Astrocyte (in vitro differentiated cells and primary cell): Measurements from ENCODE around the gene CD300LD.

Experiments used
- EZH2 ChIP-seq: IDR thresholded peaks from 2 replicates; pipeline ENCODE4 v1.6.1; 2012; ENCODE audit warnings: mild to moderate bottlenecking, low read length, inconsistent platforms; ENCODE audit not compliant: insufficient read depth
- TF ChIP-seq, protein P1 (sequence below): IDR thresholded peaks from 2 replicates; pipeline ENCODE4 v1.5.1; 2011; ENCODE audit warnings: low read depth, mild to moderate bottlenecking, inconsistent platforms, low read length, moderate library complexity; ENCODE audit not compliant: insufficient read depth

DNA sequence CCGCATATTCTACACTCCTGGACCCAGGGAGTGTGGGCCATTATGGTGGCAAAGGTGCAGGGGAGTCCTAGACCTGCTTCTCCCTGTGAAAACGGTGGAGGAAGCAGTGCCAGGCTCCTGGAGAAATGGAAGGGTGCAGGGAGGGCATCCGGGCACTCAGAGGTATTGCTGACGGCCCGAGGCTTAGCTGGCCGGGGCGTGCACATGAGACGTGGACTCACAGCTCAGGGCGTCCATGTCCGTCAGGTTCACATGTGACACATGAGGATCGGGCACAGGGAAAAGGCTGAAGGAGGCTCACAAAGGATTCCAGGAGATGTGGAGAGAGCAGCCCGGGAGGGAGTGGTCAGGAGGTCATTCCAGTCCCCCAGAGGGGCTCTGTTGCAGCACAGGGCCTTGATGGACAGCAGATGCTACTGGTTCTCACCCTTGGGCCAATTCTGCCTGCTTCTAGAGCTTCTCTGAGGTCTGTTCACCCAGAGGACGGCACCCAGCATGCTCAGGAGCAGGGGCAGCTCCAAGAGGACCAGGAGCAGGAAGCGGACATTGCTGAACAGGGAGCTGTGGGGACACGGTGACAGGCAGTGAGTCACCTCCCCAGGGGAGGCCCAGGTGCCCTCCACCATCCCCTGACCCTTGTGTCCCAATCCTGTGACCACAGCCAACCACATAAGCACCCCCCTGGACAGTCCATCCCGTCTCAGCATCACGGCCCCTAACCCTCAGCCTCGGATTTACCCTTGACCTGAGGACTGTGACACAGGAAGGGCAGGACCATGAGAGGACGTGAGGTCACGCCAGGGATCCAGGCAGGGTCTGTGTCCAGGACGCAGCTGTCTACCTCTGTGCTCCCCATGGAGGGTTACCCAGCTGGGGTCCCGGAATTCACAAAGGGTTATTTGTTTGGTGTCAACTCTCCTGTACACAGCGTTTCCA, 50.6 kb downstream of the CD300LD start:
- TF ChIP-seq, protein P1, sequence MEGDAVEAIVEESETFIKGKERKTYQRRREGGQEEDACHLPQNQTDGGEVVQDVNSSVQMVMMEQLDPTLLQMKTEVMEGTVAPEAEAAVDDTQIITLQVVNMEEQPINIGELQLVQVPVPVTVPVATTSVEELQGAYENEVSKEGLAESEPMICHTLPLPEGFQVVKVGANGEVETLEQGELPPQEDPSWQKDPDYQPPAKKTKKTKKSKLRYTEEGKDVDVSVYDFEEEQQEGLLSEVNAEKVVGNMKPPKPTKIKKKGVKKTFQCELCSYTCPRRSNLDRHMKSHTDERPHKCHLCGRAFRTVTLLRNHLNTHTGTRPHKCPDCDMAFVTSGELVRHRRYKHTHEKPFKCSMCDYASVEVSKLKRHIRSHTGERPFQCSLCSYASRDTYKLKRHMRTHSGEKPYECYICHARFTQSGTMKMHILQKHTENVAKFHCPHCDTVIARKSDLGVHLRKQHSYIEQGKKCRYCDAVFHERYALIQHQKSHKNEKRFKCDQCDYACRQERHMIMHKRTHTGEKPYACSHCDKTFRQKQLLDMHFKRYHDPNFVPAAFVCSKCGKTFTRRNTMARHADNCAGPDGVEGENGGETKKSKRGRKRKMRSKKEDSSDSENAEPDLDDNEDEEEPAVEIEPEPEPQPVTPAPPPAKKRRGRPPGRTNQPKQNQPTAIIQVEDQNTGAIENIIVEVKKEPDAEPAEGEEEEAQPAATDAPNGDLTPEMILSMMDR, result no peak
- no peak for TF ChIP-seq EZH2
